Neuronal stem cell (in vitro differentiated cells): ENCODE data around the gene IL15.

Experiments used
- DNase-seq: peaks from one replicate; pipeline ENCODE4 v3.0.0-alpha.2; 2013; ENCODE audit warnings: low spot score
- H2AFZ ChIP-seq: one replicate; pipeline ENCODE4 v1.6.1; 2013; ENCODE audit warnings: mild to moderate bottlenecking, low read length, inconsistent platforms
- H2AK5ac ChIP-seq: 2 replicates; pipeline ENCODE4 v1.6.1; 2013; ENCODE audit warnings: low read depth, mild to moderate bottlenecking, inconsistent platforms, low read length, moderate library complexity, mixed read lengths
- H2BK120ac ChIP-seq: 2 replicates; pipeline ENCODE4 v1.6.1; 2013; ENCODE audit warnings: low read depth, mild to moderate bottlenecking, inconsistent platforms, low read length, moderate library complexity, mixed read lengths
- H2BK12ac ChIP-seq: one replicate; pipeline ENCODE4 v1.6.1; 2013; ENCODE audit warnings: low read length, inconsistent platforms
- H2BK15ac ChIP-seq: 2 replicates; pipeline ENCODE4 v1.6.1; 2013; ENCODE audit warnings: mild to moderate bottlenecking, low read length, inconsistent platforms, mixed read lengths
- H2BK5ac ChIP-seq: one replicate; pipeline ENCODE4 v1.6.1; 2013; ENCODE audit warnings: inconsistent platforms, mild to moderate bottlenecking, low read length, moderate library complexity
- H3K14ac ChIP-seq: one replicate; pipeline ENCODE4 v1.6.1; 2013; ENCODE audit warnings: low read length, inconsistent platforms
- H3K18ac ChIP-seq: 2 replicates; pipeline ENCODE4 v1.6.1; 2013; ENCODE audit warnings: low read length, inconsistent platforms
- H3K23ac ChIP-seq: 2 replicates; pipeline ENCODE4 v1.6.1; 2013; ENCODE audit warnings: low read depth, mild to moderate bottlenecking, mixed read lengths, low read length, inconsistent platforms; ENCODE audit not compliant: poor library complexity
- H3K27ac ChIP-seq: replicated peaks from 3 replicates; pipeline ENCODE4 v1.5.1; 2013; ENCODE audit warnings: low read length, inconsistent platforms
- H3K27me3 ChIP-seq, 3 experiments: 2 replicates each; pipeline ENCODE4 v1.6.1; 2013; ENCODE audit warnings: low read length in 3 of 3, mild to moderate bottlenecking in 2 of 3, inconsistent platforms in 1 of 3, low read depth in 1 of 3, mixed read lengths in 1 of 3, moderate library complexity in 1 of 3; ENCODE audit not compliant: control insufficient read depth in 3 of 3, insufficient read depth in 3 of 3
- H3K36me3 ChIP-seq, 2 donors: replicated peaks in 1 of 2; 2 replicates each; pipeline ENCODE4 v1.6.1; 2013; ENCODE audit warnings: low read length in 2 of 2; ENCODE audit not compliant: control insufficient read depth in 2 of 2, insufficient read depth in 2 of 2
- H3K4ac ChIP-seq: 2 replicates; pipeline ENCODE4 v1.6.1; 2013; ENCODE audit warnings: inconsistent platforms, mild to moderate bottlenecking, low read length, moderate library complexity
- H3K4me1 ChIP-seq, 2 donors: 1 replicate in 1 of 2; 2 replicates in 1 of 2; pipeline ENCODE4 v1.6.1; 2013; ENCODE audit warnings: low read length in 2 of 2, low read depth in 1 of 2; ENCODE audit not compliant: control insufficient read depth in 2 of 2, insufficient read depth in 1 of 2
- H3K4me2 ChIP-seq: one replicate; pipeline ENCODE4 v1.6.1; 2013; ENCODE audit warnings: mild to moderate bottlenecking, low read length, inconsistent platforms; ENCODE audit not compliant: insufficient read depth, poor library complexity, severe bottlenecking
- H3K4me3 ChIP-seq, 2 donors: 2 replicates each; pipeline ENCODE4 v1.5.1; 2013; ENCODE audit warnings: low read length in 2 of 2, mild to moderate bottlenecking in 2 of 2, inconsistent platforms in 1 of 2, moderate library complexity in 1 of 2
- H3K79me1 ChIP-seq: one replicate; pipeline ENCODE4 v1.6.1; 2013; ENCODE audit warnings: low read depth, mild to moderate bottlenecking, inconsistent platforms, low read length, moderate library complexity
- H3K9ac ChIP-seq: one replicate; pipeline ENCODE4 v1.6.1; 2013; ENCODE audit warnings: mild to moderate bottlenecking, low read depth, low read length, inconsistent platforms; ENCODE audit not compliant: poor library complexity
- H3K9me3 ChIP-seq, 2 donors: replicated peaks in 1 of 2; 2 replicates each; pipeline versions ENCODE3 to v1.6.1; 2013; ENCODE audit warnings: low read length in 2 of 2, mild to moderate bottlenecking in 2 of 2, inconsistent platforms in 1 of 2, low read depth in 1 of 2, mixed read lengths in 1 of 2, moderate library complexity in 1 of 2; ENCODE audit not compliant: control insufficient read depth in 2 of 2, insufficient read depth in 1 of 2
- H4K8ac ChIP-seq: one replicate; pipeline ENCODE4 v1.6.1; 2013; ENCODE audit warnings: low read depth, mild to moderate bottlenecking, inconsistent platforms, low read length, moderate library complexity
- H4K91ac ChIP-seq: one replicate; pipeline ENCODE4 v1.6.1; 2013; ENCODE audit warnings: low read length, low read depth, mild to moderate bottlenecking, inconsistent platforms; ENCODE audit not compliant: poor library complexity
- WGBS, 2 donors: extraction: QIAGEN DNeasy Blood & Tissue Kit; methylation state at CpG; one replicate each; pipeline ENCODE4 v1.1.7; 2013; ENCODE audit warnings: missing lambda C conversion rate in 2 of 2, mixed read lengths in 1 of 2; ENCODE audit not compliant: insufficient read length in 2 of 2, insufficient replicate concordance in 1 of 2; ENCODE audit errors: extremely low coverage in 2 of 2; 5-methylcytosine and 5-hydroxymethylcytosine counted together

The IL15 gene

GRCh38 chr4:141652161-141652778, 15.9 kb downstream of the IL15 start:
- no peak overlapping the region for H2BK120ac ChIP-seq
- no peak for DNase-seq

GRCh38 chr4:141654098-141654497, 17.7 kb downstream of the IL15 start:
- Histone ChIP-seq H3K36me3 (no peaks in the 10 kb centered on the region), H3K14ac (no peak overlapping the region), H3K9me3 (no peaks in the 10 kb centered on the region), H2BK5ac (no peak overlapping the region), H3K4me3 (no peak overlapping the region), H3K79me1 (no peaks in the 10 kb centered on the region), H4K8ac (no peak overlapping the region), H3K4ac (no peak overlapping the region), H2BK12ac (no peak overlapping the region), H2BK120ac (no peak overlapping the region), H2BK15ac (no peak overlapping the region), H3K9ac (no peak overlapping the region), H4K91ac (no peak overlapping the region), H3K23ac (no peak overlapping the region), H3K27ac (no peak overlapping the region), H3K27me3 (no peaks in the 10 kb centered on the region), H2AK5ac (no peak overlapping the region), H3K18ac (no peak overlapping the region), H3K4me2 (no peak overlapping the region), H2AFZ (peak overlapping the region; percentile 26), H3K4me1 (peaks cover 0 to 4% of the 10 kb centered on the region in 2 donors)
- peak; percentile 26 for DNase-seq

More at GRCh38 chr4:141652161-141652778, 15.9 kb downstream of the IL15 start:
- H3K4ac ChIP-seq: no peak overlapping the region
- no peak overlapping the region for H4K91ac ChIP-seq
- WGBS, 2 donors: no CpG with 5 or more reads among the region's 4 CpGs
- no peak overlapping the region for H3K4me2 ChIP-seq
- H3K79me1 ChIP-seq: no peaks in the 10 kb centered on the region
- peak overlapping the region; percentile 8 for H2AFZ ChIP-seq
- no peaks in the 10 kb centered on the region for H3K36me3 ChIP-seq
- no peak overlapping the region for H2BK15ac ChIP-seq
- no peak overlapping the region for H3K23ac ChIP-seq
- no peak overlapping the region for H3K14ac ChIP-seq
- H2BK12ac ChIP-seq: no peak overlapping the region
- H3K4me1 ChIP-seq: peaks cover 0 to 4% of the 10 kb centered on the region in 2 donors
- H2BK5ac ChIP-seq: no peak overlapping the region
- H3K9me3 ChIP-seq: no peaks in the 10 kb centered on the region
- H4K8ac ChIP-seq: no peak overlapping the region
- H3K18ac ChIP-seq: no peak overlapping the region
- H2AK5ac ChIP-seq: no peak overlapping the region
- no peak overlapping the region for H3K27ac ChIP-seq
- H3K27me3 ChIP-seq: no peaks in the 10 kb centered on the region
- no peak overlapping the region for H3K4me3 ChIP-seq
- H3K9ac ChIP-seq: no peak overlapping the region

DNA sequence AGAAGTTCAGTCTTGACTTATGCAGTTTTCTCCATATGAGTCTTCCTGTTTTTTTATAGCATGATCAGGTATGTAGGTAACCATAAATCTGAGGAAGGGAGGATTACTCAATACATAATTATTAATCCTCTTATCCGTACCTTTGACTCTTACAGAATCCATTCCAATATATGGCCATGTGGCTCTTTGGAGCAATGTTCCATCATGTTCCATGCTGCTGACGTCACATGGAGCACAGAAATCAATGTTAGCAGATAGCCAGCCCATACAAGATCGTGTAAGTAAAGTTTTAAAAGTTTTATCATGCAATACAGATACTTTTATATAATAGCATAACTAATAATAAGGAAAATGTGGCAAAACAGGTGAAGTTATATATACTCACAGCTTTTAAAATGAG, 19.6 kb downstream of the IL15 start:
- no peaks in the 10 kb centered on the region for H3K79me1 ChIP-seq
- H3K9me3 ChIP-seq: no peaks in the 10 kb centered on the region
- no peak overlapping the region for H2AK5ac ChIP-seq
- H3K4me3 ChIP-seq: no peak overlapping the region
- no peaks in the 10 kb centered on the region for H3K36me3 ChIP-seq
- no peak overlapping the region for H3K4me2 ChIP-seq
- no peak overlapping the region for H4K91ac ChIP-seq
- H3K14ac ChIP-seq: no peak overlapping the region
- H3K4me1 ChIP-seq: peaks cover 0 to 4% of the 10 kb centered on the region in 2 donors
- H2BK120ac ChIP-seq: no peak overlapping the region
- no peak overlapping the region for H3K18ac ChIP-seq
- H2BK15ac ChIP-seq: no peak overlapping the region
- H2BK5ac ChIP-seq: no peak overlapping the region
- DNase-seq: no peak
- no peak overlapping the region for H2BK12ac ChIP-seq
- WGBS, 2 donors: no CpG with 5 or more reads among the region's 3 CpGs
- H2AFZ ChIP-seq: no peak overlapping the region
- H3K27ac ChIP-seq: no peak overlapping the region
- H4K8ac ChIP-seq: no peak overlapping the region
- H3K4ac ChIP-seq: no peak overlapping the region
- H3K9ac ChIP-seq: no peak overlapping the region
- H3K27me3 ChIP-seq: no peaks in the 10 kb centered on the region
- H3K23ac ChIP-seq: no peak overlapping the region

GRCh38 chr4:141657550-141658250, 21.3 kb downstream of the IL15 start:
- peaks cover 0 to 4% of the 10 kb centered on the region in 2 donors for H3K4me1 ChIP-seq
- H3K14ac ChIP-seq: no peak overlapping the region
- no peak overlapping the region for H3K4me3 ChIP-seq
- H3K27me3 ChIP-seq: no peaks in the 10 kb centered on the region
- no peak overlapping the region for H2BK5ac ChIP-seq
- H2AFZ ChIP-seq: peak overlapping the region; percentile 15
- H3K23ac ChIP-seq: no peak overlapping the region
- no peak overlapping the region for H3K9ac ChIP-seq
- H3K36me3 ChIP-seq: no peaks in the 10 kb centered on the region
- WGBS, 2 donors: no CpG with 5 or more reads among the region's 5 CpGs
- no peaks in the 10 kb centered on the region for H3K79me1 ChIP-seq
- no peak overlapping the region for H2BK120ac ChIP-seq
- H3K4ac ChIP-seq: no peak overlapping the region
- H3K27ac ChIP-seq: no peak overlapping the region
- no peak overlapping the region for H4K91ac ChIP-seq
- no peak for DNase-seq
- no peak overlapping the region for H2AK5ac ChIP-seq
- no peak overlapping the region for H2BK12ac ChIP-seq
- no peaks in the 10 kb centered on the region for H3K9me3 ChIP-seq
- no peak overlapping the region for H3K4me2 ChIP-seq
- H2BK15ac ChIP-seq: no peak overlapping the region
- no peak overlapping the region for H3K18ac ChIP-seq
- no peak overlapping the region for H4K8ac ChIP-seq
